ENCODE results near the gene CBFA2T3.
A peak's percentile ranks its signal among the peaks of the same experiment; 100 is the strongest.

Gene CBFA2T3

DNA sequence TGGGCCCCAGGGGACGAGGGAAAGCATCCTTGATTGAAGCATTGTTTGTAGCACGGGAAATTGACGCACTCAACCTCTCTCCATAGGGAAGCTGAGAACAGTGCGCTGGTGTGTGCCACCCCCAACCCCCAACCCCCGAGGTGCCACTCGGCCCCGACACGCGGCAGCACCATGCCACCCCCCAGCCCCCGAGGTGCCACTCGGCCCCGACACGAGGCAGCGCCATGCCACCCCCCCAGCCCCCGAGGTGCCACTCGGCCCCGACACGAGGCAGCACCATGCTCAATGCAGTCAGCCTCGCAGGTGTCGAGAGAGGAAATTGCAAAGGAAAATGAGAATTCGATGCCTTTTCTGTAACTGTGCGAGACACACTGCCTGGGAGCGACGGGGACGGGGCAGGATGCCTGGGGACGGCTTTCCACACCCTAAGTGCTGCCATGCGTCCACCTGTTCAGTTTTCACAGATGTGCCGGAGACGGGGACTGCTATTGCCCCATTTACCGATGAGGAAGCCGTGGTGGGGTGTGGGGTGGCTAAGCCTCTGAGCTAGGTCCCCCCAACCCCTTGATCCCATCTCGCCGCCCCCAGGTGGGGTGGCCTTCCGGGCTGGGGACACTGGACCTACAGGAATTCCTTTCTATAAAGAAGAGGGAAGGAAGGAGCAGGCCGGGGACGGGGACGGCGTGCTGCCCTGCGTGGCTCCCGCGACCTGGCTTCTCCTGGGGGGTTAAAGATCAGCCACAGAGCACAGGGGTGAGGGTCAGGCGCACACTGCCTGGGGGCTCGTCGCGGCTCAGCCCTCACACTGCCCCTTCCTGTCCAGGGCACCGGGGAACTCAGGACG, 9.8 kb downstream of the CBFA2T3 start:
- H3K4me2 ChIP-seq, result peak overlapping the region; percentile 64 to 100 (median 98)
- H3K9ac ChIP-seq, result peak overlapping the region in 9 of 11 experiments; percentile 27 to 75 (median 47); a peak in 14 of 22 replicates
- H3K36me3 ChIP-seq, result peaks cover 0 to 32% (median 18%) of the 10 kb centered on the region in 11 experiments; a peak in 13 of 22 replicates
- peak overlapping the region in 7 of 10 experiments; percentile 26 to 45 (median 35); a peak in 7 of 20 replicates for H3K4me3 ChIP-seq
- peaks cover 0 to 83% (median 0%) of the 10 kb centered on the region in 11 experiments; a peak in 9 of 22 replicates for H3K27me3 ChIP-seq
- H4K20me1 ChIP-seq, result peaks cover 51 to 97% (median 86%) of the 10 kb centered on the region in 11 experiments; a peak in 20 of 22 replicates
- peaks cover 64 to 95% (median 89%) of the 10 kb centered on the region in 10 experiments for H3K4me1 ChIP-seq
- TF ChIP-seq Cebpa-rat (IDR thresholded peaks at IDR 0.05), result peak in 1 of 11 experiments; percentile 39; a peak in 1 of 22 replicates
- H3K27ac ChIP-seq, result peak overlapping the region in 8 of 11 experiments; percentile 17 to 89 (median 73); a peak in 14 of 22 replicates
- no peaks in the 10 kb centered on the region; a peak in 2 of 22 replicates for H3K9me3 ChIP-seq (replicated peaks in 1 of 11)

DNA sequence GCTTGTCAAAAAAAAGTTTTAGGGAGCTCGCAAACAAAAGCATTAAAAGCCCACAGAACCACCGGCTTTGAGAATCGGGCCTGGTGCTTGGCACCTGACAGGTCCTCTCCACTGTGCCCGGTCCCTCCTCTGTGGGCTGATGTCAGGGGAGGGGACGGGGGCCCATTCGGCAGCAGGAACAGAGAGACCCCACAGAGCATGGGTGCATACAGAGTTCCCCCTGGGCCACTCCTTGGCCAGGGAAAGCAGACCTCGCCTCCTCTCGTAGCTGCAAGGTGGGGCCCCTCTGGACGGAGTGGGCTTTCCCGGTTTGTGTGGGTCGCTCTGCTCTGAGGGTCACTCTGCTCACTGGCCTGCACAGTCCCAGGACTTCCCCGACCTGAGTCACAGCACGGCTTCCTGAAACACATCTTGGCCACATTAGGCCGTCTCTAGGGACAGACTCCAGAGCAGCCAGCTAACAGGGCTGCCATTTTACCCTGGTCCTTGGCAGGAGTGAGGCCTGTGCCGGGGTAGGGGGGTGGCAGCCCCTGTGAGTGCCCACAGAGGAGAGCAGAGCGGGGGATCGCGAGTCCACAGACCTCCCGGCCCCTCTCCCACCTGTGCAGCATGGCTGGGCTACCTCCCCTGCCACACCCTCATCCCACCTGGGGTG, 11.1 kb downstream of the CBFA2T3 start:
- H4K20me1 ChIP-seq, result peaks cover 43 to 96% (median 83%) of the 10 kb centered on the region in 11 experiments; a peak in 20 of 22 replicates
- peak overlapping the region in 4 of 11 experiments; percentile 1 to 89 (median 67); a peak in 5 of 22 replicates for H3K27ac ChIP-seq
- H3K4me3 ChIP-seq, result no peak overlapping the region
- peaks cover 0 to 4% (median 0%) of the 10 kb centered on the region in 11 experiments; a peak in 4 of 22 replicates for H3K9me3 ChIP-seq (replicated peaks in 1 of 11)
- peak overlapping the region in 3 of 11 experiments; percentile 6 to 38 (median 8); a peak in 3 of 22 replicates for H3K9ac ChIP-seq
- peak overlapping the region; percentile 46 to 100 (median 98) for H3K4me2 ChIP-seq
- peaks cover 51 to 86% (median 77%) of the 10 kb centered on the region in 10 experiments for H3K4me1 ChIP-seq
- peaks cover 0 to 36% (median 21%) of the 10 kb centered on the region in 11 experiments; a peak in 16 of 22 replicates for H3K36me3 ChIP-seq
- TF ChIP-seq Cebpa-rat (IDR thresholded peaks at IDR 0.05), result no peak
- peaks cover 0 to 89% (median 0%) of the 10 kb centered on the region in 11 experiments; a peak in 9 of 22 replicates for H3K27me3 ChIP-seq

DNA sequence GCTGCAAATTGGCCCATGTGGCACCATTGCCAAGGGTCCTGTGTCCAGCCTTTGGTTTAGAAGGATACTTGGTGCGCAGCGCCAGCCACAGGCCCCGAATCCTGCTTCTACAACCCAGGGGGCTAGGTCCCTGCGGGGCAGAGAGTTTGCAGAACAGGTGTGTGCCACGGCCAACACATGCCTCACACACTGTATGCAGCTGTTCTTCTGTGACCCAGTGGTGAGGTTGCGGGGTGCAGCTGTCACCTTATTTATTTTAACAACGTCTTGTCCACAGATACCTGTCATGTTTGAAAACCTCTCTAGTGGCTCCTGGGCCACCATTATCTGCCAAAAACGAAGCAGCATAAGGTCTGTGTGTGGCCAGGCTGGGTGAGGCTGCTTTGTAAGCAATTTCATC, 11.6 kb downstream of the CBFA2T3 start:
- H3K4me2 ChIP-seq, result peak overlapping the region; percentile 46 to 100 (median 98); a peak in 19 of 22 replicates
- peak overlapping the region in 3 of 11 experiments; percentile 1 to 89 (median 86); a peak in 2 of 22 replicates for H3K27ac ChIP-seq
- H3K9me3 ChIP-seq (replicated peaks in 1 of 11), result peaks cover 0 to 9% (median 0%) of the 10 kb centered on the region in 11 experiments; a peak in 7 of 22 replicates
- H3K4me3 ChIP-seq, result no peak overlapping the region
- H3K27me3 ChIP-seq, result peaks cover 0 to 90% (median 0%) of the 10 kb centered on the region in 11 experiments; a peak in 9 of 22 replicates
- no peak for TF ChIP-seq Cebpa-rat (IDR thresholded peaks at IDR 0.05)
- peaks cover 0 to 34% (median 26%) of the 10 kb centered on the region in 11 experiments; a peak in 18 of 22 replicates for H3K36me3 ChIP-seq
- peaks cover 40 to 96% (median 83%) of the 10 kb centered on the region in 11 experiments; a peak in 20 of 22 replicates for H4K20me1 ChIP-seq
- H3K4me1 ChIP-seq, result peaks cover 46 to 86% (median 73%) of the 10 kb centered on the region in 10 experiments
- peak overlapping the region in 3 of 11 experiments; percentile 6 to 38 (median 8); a peak in 2 of 22 replicates for H3K9ac ChIP-seq

DNA sequence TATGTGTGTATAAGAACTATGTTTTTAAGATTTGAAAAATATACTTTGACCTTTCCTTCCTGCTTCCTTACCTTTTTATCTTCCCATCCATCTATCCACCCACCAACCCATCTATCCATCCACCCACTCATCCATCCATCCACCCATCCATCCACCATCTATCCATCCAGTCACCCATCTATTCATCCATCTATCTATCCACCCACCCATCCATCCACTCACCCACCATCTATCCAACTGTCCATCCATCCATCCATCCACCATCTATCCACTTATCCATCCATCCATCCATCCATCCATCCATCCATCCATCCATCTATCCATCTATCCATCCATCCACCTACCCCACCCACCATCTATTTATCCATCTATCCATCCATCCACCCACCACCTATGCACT, 12.4 kb downstream of the CBFA2T3 start:
- H3K36me3 ChIP-seq, result peaks cover 0 to 34% (median 27%) of the 10 kb centered on the region in 11 experiments; a peak in 18 of 22 replicates

DNA sequence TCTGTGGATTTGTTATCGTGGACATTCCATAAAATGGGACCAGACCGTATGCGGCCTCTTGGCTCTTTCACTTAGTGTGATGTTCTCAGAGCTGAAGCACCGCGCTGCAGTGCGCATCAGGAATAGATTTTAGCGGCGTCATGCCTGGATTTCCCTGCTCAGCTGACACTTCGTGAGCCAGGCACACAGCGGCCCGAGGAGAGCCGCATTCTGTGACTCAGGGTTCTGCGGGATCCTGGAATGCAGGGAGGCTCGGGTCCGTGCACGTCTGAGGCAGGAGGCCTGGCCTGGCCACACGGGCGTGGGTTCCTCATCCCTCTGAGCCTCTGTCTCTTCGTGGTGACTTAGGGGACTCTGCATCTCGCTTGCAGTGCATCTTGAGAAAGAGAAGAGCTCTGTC, 13.4 kb downstream of the CBFA2T3 start:
- Histone ChIP-seq H3K27ac (no peak overlapping the region), H3K4me3 (no peak overlapping the region), H3K36me3 (peaks cover 0 to 34% (median 27%) of the 10 kb centered on the region in 11 experiments; a peak in 18 of 22 replicates), H4K20me1 (peaks cover 39 to 96% (median 83%) of the 10 kb centered on the region in 11 experiments; a peak in 20 of 22 replicates), H3K4me2 (peak overlapping the region in 8 of 11 experiments; percentile 0 to 40 (median 20); a peak in 11 of 22 replicates), H3K9ac (no peak overlapping the region), H3K27me3 (peaks cover 0 to 90% (median 0%) of the 10 kb centered on the region in 11 experiments; a peak in 9 of 22 replicates), H3K4me1 (peaks cover 37 to 86% (median 73%) of the 10 kb centered on the region in 10 experiments), H3K9me3 (replicated peaks in 1 of 11) (peaks cover 0 to 10% (median 0%) of the 10 kb centered on the region in 11 experiments; a peak in 7 of 22 replicates)
- no peak for TF ChIP-seq Cebpa-rat (IDR thresholded peaks at IDR 0.05)

More for the DNA sequence above, 12.4 kb downstream of the CBFA2T3 start:
- Histone ChIP-seq H3K27me3 (peaks cover 0 to 90% (median 0%) of the 10 kb centered on the region in 11 experiments; a peak in 9 of 22 replicates), H3K9ac (no peak overlapping the region), H3K4me2 (peak overlapping the region in 5 of 11 experiments; percentile 5 to 40 (median 22); a peak in 4 of 22 replicates), H3K27ac (no peak overlapping the region), H3K4me1 (peaks cover 39 to 86% (median 73%) of the 10 kb centered on the region in 10 experiments), H4K20me1 (peaks cover 39 to 96% (median 83%) of the 10 kb centered on the region in 11 experiments; a peak in 19 of 22 replicates), H3K9me3 (replicated peaks in 1 of 11) (peaks cover 0 to 10% (median 0%) of the 10 kb centered on the region in 11 experiments; a peak in 7 of 22 replicates), H3K4me3 (no peak overlapping the region)
- no peak for TF ChIP-seq Cebpa-rat (IDR thresholded peaks at IDR 0.05)

DNA sequence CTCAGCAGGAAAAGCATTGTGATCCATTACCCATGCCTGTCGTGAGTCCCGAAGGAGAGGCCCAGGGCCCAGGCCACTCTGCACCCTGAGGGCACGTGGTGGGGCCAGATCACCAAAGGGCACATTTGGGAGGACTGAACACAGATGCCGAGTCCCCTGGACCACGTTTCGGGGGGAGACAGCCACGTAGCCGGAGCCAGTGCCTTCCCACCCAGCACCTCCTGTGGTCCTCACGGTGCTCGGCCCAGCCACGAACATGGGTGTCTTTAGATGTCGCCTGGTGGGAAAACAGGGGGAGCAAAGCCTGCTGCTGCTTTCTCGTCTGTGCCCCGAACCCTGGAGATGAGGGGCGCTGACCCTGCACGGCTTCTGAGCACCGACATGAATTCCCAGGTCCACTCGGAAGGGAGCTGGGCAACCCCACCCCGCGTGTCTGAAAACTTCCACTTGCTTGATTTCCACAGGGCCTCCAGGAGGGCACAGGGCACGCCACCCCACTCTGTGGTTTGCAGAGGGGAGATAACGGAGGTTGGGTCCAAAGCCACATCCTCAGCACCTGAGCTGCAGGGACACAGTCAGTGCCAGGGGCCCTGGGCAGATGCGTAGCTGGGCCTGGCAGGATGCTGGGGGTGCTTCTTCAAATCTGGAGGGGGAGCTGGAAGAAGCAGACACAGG, 14.4 kb downstream of the CBFA2T3 start:
- Histone ChIP-seq H3K4me1 (peaks cover 37 to 86% (median 73%) of the 10 kb centered on the region in 10 experiments), H3K9ac (no peak overlapping the region), H4K20me1 (peaks cover 44 to 94% (median 81%) of the 10 kb centered on the region in 11 experiments; a peak in 21 of 22 replicates), H3K27ac (no peak overlapping the region), H3K4me3 (no peak overlapping the region), H3K4me2 (peak overlapping the region in 8 of 11 experiments; percentile 8 to 53 (median 42); a peak in 11 of 22 replicates), H3K9me3 (replicated peaks in 1 of 11) (peaks cover 0 to 10% (median 0%) of the 10 kb centered on the region in 11 experiments; a peak in 7 of 22 replicates), H3K27me3 (peaks cover 0 to 82% (median 0%) of the 10 kb centered on the region in 11 experiments; a peak in 9 of 22 replicates), H3K36me3 (peaks cover 0 to 34% (median 27%) of the 10 kb centered on the region in 11 experiments; a peak in 18 of 22 replicates)
- no peak for TF ChIP-seq Cebpa-rat (IDR thresholded peaks at IDR 0.05)

DNA sequence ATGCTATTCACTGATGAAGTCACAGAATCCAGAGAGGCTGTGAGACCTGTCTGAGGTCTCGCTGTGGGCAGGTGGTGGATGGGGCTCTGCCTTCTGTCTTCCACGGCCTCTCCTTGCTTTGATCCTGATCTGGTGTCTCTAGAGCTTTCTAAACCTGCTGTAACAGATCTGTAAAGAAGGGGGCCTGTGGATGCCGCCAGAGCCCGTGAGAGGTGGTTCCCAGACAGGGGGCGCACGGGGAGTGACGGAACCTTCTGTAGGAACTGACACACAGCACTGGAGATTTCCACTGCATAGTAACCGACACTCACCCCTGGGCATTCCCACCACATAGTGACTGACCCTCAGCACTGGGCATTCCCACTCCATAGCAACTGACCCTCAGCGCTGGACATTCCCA, 16.0 kb downstream of the CBFA2T3 start:
- H4K20me1 ChIP-seq, result peaks cover 57 to 94% (median 86%) of the 10 kb centered on the region in 11 experiments; a peak in 21 of 22 replicates
- H3K4me2 ChIP-seq, result peak overlapping the region in 1 of 11 experiments; percentile 20; a peak in 1 of 22 replicates
- peaks cover 0 to 10% (median 0%) of the 10 kb centered on the region in 11 experiments; a peak in 7 of 22 replicates for H3K9me3 ChIP-seq (replicated peaks in 1 of 11)
- H3K36me3 ChIP-seq, result peaks cover 0 to 34% (median 27%) of the 10 kb centered on the region in 11 experiments; a peak in 18 of 22 replicates
- H3K27ac ChIP-seq, result no peak overlapping the region
- peaks cover 42 to 86% (median 73%) of the 10 kb centered on the region in 10 experiments for H3K4me1 ChIP-seq
- no peak overlapping the region for H3K9ac ChIP-seq
- no peak overlapping the region for H3K4me3 ChIP-seq
- peaks cover 0 to 71% (median 0%) of the 10 kb centered on the region in 11 experiments; a peak in 7 of 22 replicates for H3K27me3 ChIP-seq
- TF ChIP-seq Cebpa-rat (IDR thresholded peaks at IDR 0.05), result no peak

All from BLaER1 treated with 17β-estradiol and CSF1 and Interleukin-3, amounts not matched to agents 10 nM and 100 nM (cell line).